Cardiac fibroblast (primary cell): ENCODE results near the gene OPA1.

ENCODE experiments used
- DNase-seq, 2 donors: peaks; one replicate each; pipeline versions ENCODE4 v3.0.0 to v3.0.0-alpha.2; 2010; ENCODE audit warnings: low read depth in 2 of 2
- H3K4me3 ChIP-seq, 2 donors: replicated peaks in 1 of 2; 1 replicate in 1 of 2; 2 replicates in 1 of 2; pipeline ENCODE4 v1.5.1; 2011; ENCODE audit warnings: low read depth in 2 of 2, low read length in 2 of 2, mild to moderate bottlenecking in 2 of 2, moderate library complexity in 1 of 2
- TF ChIP-seq, protein P1 (sequence below): IDR thresholded peaks from one replicate; pipeline ENCODE4 v1.5.1; 2011; ENCODE audit warnings: low read depth, mild to moderate bottlenecking, low read length, inconsistent platforms

OPA1 gene

DNA sequence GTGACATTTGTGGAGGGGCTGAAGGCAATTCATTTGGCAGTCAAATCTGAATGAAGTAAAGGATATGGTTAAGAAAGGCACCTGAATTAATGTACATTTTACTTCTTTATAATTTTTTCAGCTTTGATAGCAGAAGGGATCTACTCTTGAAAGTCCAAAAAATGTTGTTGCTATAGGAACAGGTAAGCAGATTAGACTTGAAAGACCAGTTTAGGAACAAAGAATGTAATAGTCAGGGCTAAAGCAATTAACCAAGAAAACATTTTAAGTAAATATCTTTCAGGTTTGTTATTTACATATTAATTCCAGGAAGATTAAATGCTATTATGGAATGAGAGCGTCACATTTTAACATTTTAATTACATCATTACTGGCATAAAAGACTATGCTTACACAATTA lies 39.4 kb upstream of the OPA1 start:
- no peak for DNase-seq
- H3K4me3 ChIP-seq: no peak overlapping the region
- TF ChIP-seq, protein P1, sequence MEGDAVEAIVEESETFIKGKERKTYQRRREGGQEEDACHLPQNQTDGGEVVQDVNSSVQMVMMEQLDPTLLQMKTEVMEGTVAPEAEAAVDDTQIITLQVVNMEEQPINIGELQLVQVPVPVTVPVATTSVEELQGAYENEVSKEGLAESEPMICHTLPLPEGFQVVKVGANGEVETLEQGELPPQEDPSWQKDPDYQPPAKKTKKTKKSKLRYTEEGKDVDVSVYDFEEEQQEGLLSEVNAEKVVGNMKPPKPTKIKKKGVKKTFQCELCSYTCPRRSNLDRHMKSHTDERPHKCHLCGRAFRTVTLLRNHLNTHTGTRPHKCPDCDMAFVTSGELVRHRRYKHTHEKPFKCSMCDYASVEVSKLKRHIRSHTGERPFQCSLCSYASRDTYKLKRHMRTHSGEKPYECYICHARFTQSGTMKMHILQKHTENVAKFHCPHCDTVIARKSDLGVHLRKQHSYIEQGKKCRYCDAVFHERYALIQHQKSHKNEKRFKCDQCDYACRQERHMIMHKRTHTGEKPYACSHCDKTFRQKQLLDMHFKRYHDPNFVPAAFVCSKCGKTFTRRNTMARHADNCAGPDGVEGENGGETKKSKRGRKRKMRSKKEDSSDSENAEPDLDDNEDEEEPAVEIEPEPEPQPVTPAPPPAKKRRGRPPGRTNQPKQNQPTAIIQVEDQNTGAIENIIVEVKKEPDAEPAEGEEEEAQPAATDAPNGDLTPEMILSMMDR: no peak

DNA sequence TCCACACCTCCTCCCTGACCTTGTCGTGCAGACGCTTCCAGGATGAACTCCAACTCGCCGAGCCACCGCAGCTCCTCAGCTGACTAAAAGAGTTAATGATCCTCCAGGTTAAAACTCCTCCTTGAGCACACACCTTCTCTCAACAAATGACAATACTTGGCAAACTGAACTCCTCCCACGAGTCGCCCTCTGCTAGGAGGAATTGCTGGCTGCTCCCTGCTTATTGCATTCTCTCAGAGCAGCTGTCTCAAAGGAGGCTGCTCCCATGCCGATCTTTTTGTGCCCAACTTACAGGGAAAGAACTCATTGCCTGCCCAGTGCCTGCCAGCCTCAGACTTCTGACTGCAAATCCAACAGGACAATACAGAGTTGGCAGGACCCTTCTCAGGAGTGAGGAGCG lies 38.2 kb upstream of the OPA1 start, which contains the start of gene ATP13A4:
Gene ATP13A4 (minus strand): TSS at position 85 of the 400 bp plus-strand sequence. CDS start 96 bp downstream, outside the sequence.
- TF ChIP-seq, protein P1: no peak
- H3K4me3 ChIP-seq: no peak within 1 kb of the TSS
- DNase-seq: no peak

DNA sequence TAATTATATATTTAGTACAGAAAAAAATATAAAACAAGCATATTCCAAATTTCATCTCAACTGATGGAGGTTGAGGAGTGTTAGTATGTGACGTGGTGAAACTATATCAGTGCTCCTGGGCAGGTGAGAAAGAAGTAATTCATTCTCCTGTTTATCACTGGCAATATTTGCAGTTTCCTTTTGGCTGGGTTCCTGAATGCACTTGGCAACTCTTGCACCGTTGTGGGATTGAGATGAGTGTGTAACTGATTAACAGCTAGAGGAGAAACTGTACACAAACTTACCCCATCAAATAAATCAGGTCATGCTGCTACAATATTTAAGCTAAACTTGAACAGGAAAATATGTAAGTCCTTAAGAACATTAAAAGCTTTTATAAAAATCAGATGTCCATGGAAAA lies 36.2 kb upstream of the OPA1 start:
- no peak overlapping the region for H3K4me3 ChIP-seq
- TF ChIP-seq, protein P1: no peak
- no peak for DNase-seq

DNA sequence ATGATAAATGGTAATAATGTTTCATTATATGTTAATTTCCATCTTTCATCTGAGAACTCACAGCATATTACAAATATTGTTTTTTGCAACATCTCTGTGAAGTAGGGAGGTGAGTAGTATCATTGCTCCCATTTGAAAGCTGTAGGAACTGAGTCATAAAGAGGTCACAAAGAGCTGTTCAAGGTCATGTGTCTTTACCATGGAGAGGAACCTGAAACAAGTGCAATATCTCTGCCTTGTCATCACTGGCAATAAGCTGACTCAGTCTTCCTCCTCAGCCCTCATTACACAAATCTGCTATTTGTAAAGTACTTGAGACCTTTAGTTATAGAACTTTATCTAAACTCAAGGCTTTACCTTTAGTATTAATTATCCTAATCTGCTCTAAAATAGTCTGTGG lies 33.9 kb upstream of the OPA1 start:
- TF ChIP-seq, protein P1: no peak
- H3K4me3 ChIP-seq: no peak overlapping the region
- DNase-seq: no peak

DNA sequence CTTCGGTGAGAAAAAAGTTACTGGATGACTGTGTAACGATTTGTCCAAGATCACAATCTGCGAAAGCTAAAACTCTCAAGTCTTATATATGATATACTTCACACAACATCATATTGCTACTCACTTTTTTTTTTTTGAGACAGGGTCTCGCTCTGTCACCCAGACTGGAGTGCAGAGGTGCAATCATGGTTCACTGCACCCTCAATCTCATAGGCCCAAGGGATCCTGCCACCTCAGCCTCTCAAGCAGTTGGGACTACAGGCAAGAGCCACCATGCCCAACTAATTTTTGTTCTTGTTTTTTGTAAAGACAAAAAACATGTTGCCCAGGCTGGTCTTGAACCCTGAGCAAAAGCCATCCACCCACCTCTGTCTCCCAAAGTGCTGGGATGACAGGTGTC lies 32.9 kb upstream of the OPA1 start:
- DNase-seq: no peak
- TF ChIP-seq, protein P1: no peak
- no peak overlapping the region for H3K4me3 ChIP-seq

DNA sequence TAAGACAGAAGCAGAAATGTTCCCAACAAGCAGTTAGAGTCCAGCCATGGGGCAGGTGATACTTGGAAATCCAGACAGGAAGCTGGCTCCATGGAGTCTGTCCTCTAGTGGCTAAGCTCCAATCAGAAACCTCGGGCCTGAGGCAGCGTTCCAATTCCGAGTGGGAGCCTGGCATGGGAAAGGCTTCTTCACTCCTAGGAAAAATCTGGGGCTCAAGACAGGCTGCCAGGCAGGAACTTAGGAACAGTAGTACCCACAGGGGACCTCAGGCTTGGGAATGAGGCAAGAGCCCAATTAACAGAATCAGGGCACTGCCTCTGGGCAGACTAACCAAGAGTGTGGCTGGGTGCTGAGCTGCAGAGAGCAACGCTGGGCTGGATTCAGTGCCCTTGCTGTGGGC lies 32.1 kb upstream of the OPA1 start:
- TF ChIP-seq, protein P1: no peak
- no peak overlapping the region for H3K4me3 ChIP-seq
- no peak for DNase-seq

DNA sequence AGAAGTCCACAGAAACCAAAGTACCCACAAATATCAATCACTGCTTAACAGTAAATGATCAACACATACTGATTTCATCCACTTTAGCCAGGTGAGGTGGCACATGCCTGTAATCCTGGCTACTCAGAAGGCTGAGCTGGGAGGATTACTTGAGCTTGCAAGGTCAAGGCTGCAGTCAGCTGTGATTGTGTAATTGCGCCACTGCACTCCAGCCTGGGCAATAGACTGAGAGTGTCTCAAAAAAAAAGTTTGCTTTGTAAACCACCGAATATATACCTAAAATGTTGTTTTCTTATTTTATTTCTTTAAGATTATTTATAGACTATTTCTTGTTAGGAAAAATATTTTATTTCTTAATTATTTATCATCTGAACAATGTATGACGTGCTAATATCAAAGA lies 29.6 kb upstream of the OPA1 start:
- TF ChIP-seq, protein P1: no peak
- DNase-seq: no peak
- no peak overlapping the region for H3K4me3 ChIP-seq
